GM19193 (cell line): ENCODE measurements around the gene INPP5E.

Experiments
- POLR2A ChIP-seq: IDR thresholded peaks from 4 replicates; pipeline ENCODE4 v1.6.1; 2011; ENCODE audit not compliant: insufficient read depth, insufficient read length; ENCODE audit errors: extremely low read depth

INPP5E gene

GRCh38 chr9:136410500-136411287, 29.0 kb downstream of the INPP5E start, which contains the start of the genes ENTR1 and PMPCA:
ENTR1 (minus strand) TSS chr9:136410614; CDS start chr9:136410397, 217 bp downstream.
PMPCA (plus strand) TSS chr9:136410658; CDS start chr9:136410669, 11 bp downstream.
- TF ChIP-seq POLR2A = peak; percentile 93

- no peak for TF ChIP-seq POLR2A
Measured at GRCh38 chr9:136409557-136410455, 29.8 kb downstream of the INPP5E start.

- no peak for TF ChIP-seq POLR2A
Measured at GRCh38 chr9:136407911-136408310, 31.7 kb downstream of the INPP5E start.

GRCh38 chr9:136405481-136405880, 34.2 kb downstream of the INPP5E start:
- no peak for TF ChIP-seq POLR2A

- TF ChIP-seq POLR2A = no peak
Measured at GRCh38 chr9:136404801-136405136, 34.9 kb downstream of the INPP5E start.

- TF ChIP-seq POLR2A = no peak
Measured at GRCh38 chr9:136403915-136404800, 35.5 kb downstream of the INPP5E start.

- peak; percentile 16 for TF ChIP-seq POLR2A
Measured at GRCh38 chr9:136403538-136403914, 36.1 kb downstream of the INPP5E start.

- no peak for TF ChIP-seq POLR2A
Measured at GRCh38 chr9:136402067-136402466, 37.6 kb downstream of the INPP5E start.

GRCh38 chr9:136401173-136401922, 38.3 kb downstream of the INPP5E start:
- TF ChIP-seq POLR2A = peak; percentile 7

GRCh38 chr9:136400038-136400834, 39.4 kb downstream of the INPP5E start, which contains the start of gene SNAPC4:
SNAPC4 (minus strand) TSS chr9:136400170; CDS start chr9:136398428, 1,742 bp downstream.
- peak; percentile 88 for TF ChIP-seq POLR2A

- no peak for TF ChIP-seq POLR2A
Measured at GRCh38 chr9:136399176-136400037, 40.2 kb downstream of the INPP5E start.

GRCh38 chr9:136398286-136398685, 41.4 kb downstream of the INPP5E start:
- no peak for TF ChIP-seq POLR2A
